K562 (cell line): ENCODE data around the gene BDNF.

Experiments used
- ERF ChIP-seq: fragments of 450-650 bp; formaldehyde crosslinking; IDR thresholded peaks from 2 replicates; pipeline ENCODE4 v1.4.0; 2020; ENCODE audit warnings: mild to moderate bottlenecking, mixed read lengths
- HDAC1 ChIP-seq, 2 experiments: fragments of 450-650 bp; IDR thresholded peaks; 2 replicates each; pipeline ENCODE4 v1.6.1; 2016 to 2017; ENCODE audit warnings: inconsistent platforms in 1 of 2, mild to moderate bottlenecking in 1 of 2, moderate library complexity in 1 of 2
- JUNB ChIP-seq: fragments of 450-650 bp; formaldehyde crosslinking; conservative IDR thresholded peaks from 2 replicates; pipeline ENCODE4 v1.4.0; 2020; ENCODE audit warnings: mild to moderate bottlenecking
- MAFK ChIP-seq: IDR thresholded peaks from 2 replicates; pipeline ENCODE4 v1.6.1; 2011; ENCODE audit warnings: low read length, improper control_type of control experiment
- NBN ChIP-seq: fragments of 450-650 bp; IDR thresholded peaks from 2 replicates; pipeline ENCODE4 v1.6.1; 2016; ENCODE audit warnings: low read depth, mild to moderate bottlenecking
- POLR2AphosphoS2 ChIP-seq: IDR thresholded peaks from 2 replicates; pipeline ENCODE4 v1.6.1; 2012; ENCODE audit warnings: low read length, improper control_type of control experiment
- RHOXF2B ChIP-seq: fragments of 250-450 bp; sonication (Bioruptor Pico); conservative IDR thresholded peaks from 2 replicates; pipeline ENCODE4 v1.5.1; 2021
- TAF1 ChIP-seq: IDR thresholded peaks from 2 replicates; pipeline ENCODE4 v1.6.1; 2011; ENCODE audit warnings: mild to moderate bottlenecking, low read length, moderate library complexity; ENCODE audit not compliant: insufficient read depth, control insufficient read depth, severe bottlenecking; ENCODE audit errors: extremely low read depth
- TEAD2 ChIP-seq: fragments of 450-650 bp; IDR thresholded peaks from 2 replicates; pipeline ENCODE4 v1.6.1; 2016; ENCODE audit warnings: missing genetic modification characterization, control low read depth, missing compliant biosample characterization
- TF ChIP-seq, protein P1 (sequence below): conservative IDR thresholded peaks from 2 replicates; pipeline ENCODE4 v1.6.1; 2011; ENCODE audit warnings: low read depth, mild to moderate bottlenecking, low read length; ENCODE audit not compliant: control insufficient read depth
- TF ChIP-seq, protein P2 (sequence below), 3 experiments: IDR thresholded peaks in 2 of 3; conservative IDR thresholded peaks in 1 of 3; 2 replicates each; pipeline ENCODE4 v1.5.1; 2011 to 2012; ENCODE audit warnings: low read length in 3 of 3, mild to moderate bottlenecking in 3 of 3, control low read depth in 2 of 3, improper control_type of control experiment in 1 of 3, inconsistent platforms in 1 of 3, low read depth in 1 of 3, mixed read lengths in 1 of 3, moderate library complexity in 1 of 3; ENCODE audit not compliant: insufficient read depth in 2 of 3
- TF ChIP-seq, protein P3 (sequence below): sonication (generic); formaldehyde crosslinking; IDR thresholded peaks from 2 replicates; pipeline ENCODE4 v1.8.0; 2022; ENCODE audit warnings: mild to moderate bottlenecking, missing genetic modification reagents
- TF ChIP-seq, protein P4 (sequence below): IDR thresholded peaks from 3 replicates; pipeline ENCODE4 v1.6.1; 2011; ENCODE audit warnings: borderline replicate concordance, mild to moderate bottlenecking; ENCODE audit not compliant: insufficient read length, insufficient read depth

DNA sequence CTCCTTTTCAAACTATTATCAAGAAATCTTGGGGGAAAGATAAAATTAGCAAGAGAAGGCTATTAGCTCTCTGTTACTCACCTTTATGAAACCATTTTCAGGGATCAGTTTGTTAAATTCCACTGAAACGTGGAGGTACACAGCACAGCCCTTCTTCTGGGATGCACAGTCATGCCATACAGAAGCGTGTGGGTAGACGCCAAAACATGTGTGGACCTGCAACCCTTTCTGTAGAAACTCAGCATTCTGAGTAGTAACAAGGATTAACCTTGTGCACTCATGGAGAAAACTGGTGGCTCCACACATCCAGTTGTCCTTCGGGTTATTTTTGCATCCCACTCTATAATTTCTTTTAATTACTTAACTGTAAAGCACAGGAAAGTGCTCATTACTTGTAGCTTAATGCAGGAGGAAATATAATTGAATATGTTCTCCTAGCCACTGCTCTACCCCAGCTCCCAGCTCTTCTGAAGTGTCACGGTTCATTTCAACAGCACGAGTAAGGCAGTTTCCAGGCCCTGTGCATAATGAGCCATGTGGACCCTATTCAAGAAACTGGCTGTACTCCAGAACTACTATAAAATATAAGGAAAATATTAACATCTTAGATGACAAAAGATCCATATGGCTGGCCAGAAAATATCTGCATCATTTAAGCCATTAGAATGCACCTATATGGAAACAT lies 26.1 kb downstream of the BDNF start:
- TF ChIP-seq, protein P1, sequence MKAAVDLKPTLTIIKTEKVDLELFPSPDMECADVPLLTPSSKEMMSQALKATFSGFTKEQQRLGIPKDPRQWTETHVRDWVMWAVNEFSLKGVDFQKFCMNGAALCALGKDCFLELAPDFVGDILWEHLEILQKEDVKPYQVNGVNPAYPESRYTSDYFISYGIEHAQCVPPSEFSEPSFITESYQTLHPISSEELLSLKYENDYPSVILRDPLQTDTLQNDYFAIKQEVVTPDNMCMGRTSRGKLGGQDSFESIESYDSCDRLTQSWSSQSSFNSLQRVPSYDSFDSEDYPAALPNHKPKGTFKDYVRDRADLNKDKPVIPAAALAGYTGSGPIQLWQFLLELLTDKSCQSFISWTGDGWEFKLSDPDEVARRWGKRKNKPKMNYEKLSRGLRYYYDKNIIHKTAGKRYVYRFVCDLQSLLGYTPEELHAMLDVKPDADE: no peak
- no peak for TF ChIP-seq MAFK
- no peak for TF ChIP-seq POLR2AphosphoS2
- no peak for TF ChIP-seq NBN
- no peak for TF ChIP-seq TEAD2 (tag)
- no peak for TF ChIP-seq TAF1
- TF ChIP-seq, protein P2, sequence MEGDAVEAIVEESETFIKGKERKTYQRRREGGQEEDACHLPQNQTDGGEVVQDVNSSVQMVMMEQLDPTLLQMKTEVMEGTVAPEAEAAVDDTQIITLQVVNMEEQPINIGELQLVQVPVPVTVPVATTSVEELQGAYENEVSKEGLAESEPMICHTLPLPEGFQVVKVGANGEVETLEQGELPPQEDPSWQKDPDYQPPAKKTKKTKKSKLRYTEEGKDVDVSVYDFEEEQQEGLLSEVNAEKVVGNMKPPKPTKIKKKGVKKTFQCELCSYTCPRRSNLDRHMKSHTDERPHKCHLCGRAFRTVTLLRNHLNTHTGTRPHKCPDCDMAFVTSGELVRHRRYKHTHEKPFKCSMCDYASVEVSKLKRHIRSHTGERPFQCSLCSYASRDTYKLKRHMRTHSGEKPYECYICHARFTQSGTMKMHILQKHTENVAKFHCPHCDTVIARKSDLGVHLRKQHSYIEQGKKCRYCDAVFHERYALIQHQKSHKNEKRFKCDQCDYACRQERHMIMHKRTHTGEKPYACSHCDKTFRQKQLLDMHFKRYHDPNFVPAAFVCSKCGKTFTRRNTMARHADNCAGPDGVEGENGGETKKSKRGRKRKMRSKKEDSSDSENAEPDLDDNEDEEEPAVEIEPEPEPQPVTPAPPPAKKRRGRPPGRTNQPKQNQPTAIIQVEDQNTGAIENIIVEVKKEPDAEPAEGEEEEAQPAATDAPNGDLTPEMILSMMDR (IDR thresholded peaks at IDR 0.05 in 2 of 3, conservative IDR thresholded peaks at IDR 0.05 in 1 of 3; ENCODE audit: insufficient read depth in 2 of 3, low read depth in 1 of 3, low read length in 3 of 3): no peak
- TF ChIP-seq, protein P3, sequence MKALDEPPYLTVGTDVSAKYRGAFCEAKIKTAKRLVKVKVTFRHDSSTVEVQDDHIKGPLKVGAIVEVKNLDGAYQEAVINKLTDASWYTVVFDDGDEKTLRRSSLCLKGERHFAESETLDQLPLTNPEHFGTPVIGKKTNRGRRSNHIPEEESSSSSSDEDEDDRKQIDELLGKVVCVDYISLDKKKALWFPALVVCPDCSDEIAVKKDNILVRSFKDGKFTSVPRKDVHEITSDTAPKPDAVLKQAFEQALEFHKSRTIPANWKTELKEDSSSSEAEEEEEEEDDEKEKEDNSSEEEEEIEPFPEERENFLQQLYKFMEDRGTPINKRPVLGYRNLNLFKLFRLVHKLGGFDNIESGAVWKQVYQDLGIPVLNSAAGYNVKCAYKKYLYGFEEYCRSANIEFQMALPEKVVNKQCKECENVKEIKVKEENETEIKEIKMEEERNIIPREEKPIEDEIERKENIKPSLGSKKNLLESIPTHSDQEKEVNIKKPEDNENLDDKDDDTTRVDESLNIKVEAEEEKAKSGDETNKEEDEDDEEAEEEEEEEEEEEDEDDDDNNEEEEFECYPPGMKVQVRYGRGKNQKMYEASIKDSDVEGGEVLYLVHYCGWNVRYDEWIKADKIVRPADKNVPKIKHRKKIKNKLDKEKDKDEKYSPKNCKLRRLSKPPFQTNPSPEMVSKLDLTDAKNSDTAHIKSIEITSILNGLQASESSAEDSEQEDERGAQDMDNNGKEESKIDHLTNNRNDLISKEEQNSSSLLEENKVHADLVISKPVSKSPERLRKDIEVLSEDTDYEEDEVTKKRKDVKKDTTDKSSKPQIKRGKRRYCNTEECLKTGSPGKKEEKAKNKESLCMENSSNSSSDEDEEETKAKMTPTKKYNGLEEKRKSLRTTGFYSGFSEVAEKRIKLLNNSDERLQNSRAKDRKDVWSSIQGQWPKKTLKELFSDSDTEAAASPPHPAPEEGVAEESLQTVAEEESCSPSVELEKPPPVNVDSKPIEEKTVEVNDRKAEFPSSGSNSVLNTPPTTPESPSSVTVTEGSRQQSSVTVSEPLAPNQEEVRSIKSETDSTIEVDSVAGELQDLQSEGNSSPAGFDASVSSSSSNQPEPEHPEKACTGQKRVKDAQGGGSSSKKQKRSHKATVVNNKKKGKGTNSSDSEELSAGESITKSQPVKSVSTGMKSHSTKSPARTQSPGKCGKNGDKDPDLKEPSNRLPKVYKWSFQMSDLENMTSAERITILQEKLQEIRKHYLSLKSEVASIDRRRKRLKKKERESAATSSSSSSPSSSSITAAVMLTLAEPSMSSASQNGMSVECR (CRISPR knock-in tag): no peak
- no peak for TF ChIP-seq HDAC1 (IDR thresholded peaks at IDR 0.05)
- TF ChIP-seq ERF (CRISPR knock-in tag): no peak
- TF ChIP-seq, protein P4, sequence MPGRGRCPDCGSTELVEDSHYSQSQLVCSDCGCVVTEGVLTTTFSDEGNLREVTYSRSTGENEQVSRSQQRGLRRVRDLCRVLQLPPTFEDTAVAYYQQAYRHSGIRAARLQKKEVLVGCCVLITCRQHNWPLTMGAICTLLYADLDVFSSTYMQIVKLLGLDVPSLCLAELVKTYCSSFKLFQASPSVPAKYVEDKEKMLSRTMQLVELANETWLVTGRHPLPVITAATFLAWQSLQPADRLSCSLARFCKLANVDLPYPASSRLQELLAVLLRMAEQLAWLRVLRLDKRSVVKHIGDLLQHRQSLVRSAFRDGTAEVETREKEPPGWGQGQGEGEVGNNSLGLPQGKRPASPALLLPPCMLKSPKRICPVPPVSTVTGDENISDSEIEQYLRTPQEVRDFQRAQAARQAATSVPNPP: no peak
- TF ChIP-seq JUNB: no peak
- TF ChIP-seq RHOXF2B (CRISPR knock-in tag): no peak
